Stimulated activated CD4-positive, alpha-beta T cell treated with anti-CD3 and anti-CD28 coated beads, Interleukin-15, amount 100 ng/mL, for 1 hour (primary cell): ENCODE data around the gene MORN1.

Experiments used
- DNase-seq, 2 donors: peaks; one replicate each; pipeline ENCODE4 v3.0.0-alpha.2; 2020; ENCODE audit warnings: low read depth in 1 of 2, low spot score in 1 of 2

MORN1 gene

GRCh38 chr1:2282556-2283270 lies 108.6 kb downstream of the MORN1 start:
- DNase-seq = no peak

- no peak for DNase-seq
Observed at GRCh38 chr1:2279817-2280216, 111.5 kb downstream of the MORN1 start.

GRCh38 chr1:2279210-2279639 lies 112.1 kb downstream of the MORN1 start:
- no peak for DNase-seq

- DNase-seq = no peak
Observed at GRCh38 chr1:2278591-2279209, 112.7 kb downstream of the MORN1 start.

GRCh38 chr1:2277741-2278488 lies 113.4 kb downstream of the MORN1 start:
- no peak for DNase-seq

- DNase-seq = no peak
Observed at GRCh38 chr1:2276803-2277580, 114.4 kb downstream of the MORN1 start.

GRCh38 chr1:2275796-2276536 lies 115.4 kb downstream of the MORN1 start:
- DNase-seq = no peak

DNA sequence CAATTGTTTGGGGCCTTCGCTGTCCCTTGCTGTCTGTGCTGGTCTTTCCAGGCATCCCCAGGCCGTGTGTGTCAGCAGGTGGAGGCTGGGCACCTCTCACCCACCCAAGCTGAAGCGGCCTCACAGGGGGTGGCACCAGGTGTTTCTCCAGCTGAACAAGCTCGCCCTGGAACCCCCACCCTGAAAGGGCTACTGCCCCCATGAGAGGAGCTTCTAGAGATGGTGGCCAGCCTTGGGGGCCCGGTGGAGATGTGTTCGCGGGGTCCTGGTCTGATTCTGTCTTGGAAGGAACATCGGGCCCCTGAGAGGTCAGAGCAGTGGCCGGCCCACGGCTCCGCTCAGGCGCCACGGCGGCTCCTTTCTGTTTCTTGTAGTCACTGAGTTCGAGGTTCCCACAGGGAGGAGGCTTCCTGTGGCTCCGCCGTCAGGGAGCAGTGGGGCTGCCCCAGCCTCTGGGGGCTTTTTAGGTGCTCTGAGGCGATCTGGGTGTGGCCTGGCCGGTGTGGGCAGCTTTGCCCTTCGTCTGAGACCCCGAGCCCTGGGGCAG lies 116.4 kb downstream of the MORN1 start:
- DNase-seq = no peak

GRCh38 chr1:2274231-2274928 lies 117.0 kb downstream of the MORN1 start:
- no peak for DNase-seq

DNA sequence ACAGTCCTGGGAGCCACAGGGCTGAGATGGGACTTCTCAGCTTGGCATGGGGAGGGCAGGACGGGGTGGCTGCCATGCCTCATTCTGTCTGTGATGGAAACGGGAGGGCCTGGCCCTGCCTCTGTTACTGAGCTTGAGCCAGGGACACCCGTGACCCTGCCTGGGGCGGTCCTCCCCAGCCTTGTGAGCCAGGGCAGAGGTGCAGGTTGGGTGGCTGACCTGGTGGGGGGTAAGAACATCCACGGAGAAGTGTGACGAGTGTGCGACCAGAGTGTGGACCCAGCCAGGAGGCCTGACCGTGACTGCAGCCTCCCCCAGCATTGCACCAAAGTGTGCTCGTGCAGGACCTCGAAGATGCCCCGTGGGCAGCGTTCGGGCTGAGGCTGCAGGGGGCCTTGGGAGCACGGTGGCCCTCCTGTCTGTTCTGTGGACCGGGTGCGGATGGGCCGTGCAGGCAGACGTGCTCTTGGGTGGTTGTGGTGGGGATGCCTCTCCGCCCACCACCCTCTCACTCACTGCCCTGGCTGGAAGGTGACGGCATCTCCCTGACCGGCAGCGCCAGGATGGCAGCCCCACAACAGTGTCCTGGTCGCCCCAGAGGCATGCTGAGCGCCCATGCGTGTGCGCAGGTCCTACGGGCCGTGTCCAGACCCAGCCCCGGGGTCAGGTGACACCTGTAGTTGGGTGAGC lies 117.8 kb downstream of the MORN1 start:
- DNase-seq = no peak

GRCh38 chr1:2272686-2273400 lies 118.5 kb downstream of the MORN1 start:
- no peak for DNase-seq

DNA sequence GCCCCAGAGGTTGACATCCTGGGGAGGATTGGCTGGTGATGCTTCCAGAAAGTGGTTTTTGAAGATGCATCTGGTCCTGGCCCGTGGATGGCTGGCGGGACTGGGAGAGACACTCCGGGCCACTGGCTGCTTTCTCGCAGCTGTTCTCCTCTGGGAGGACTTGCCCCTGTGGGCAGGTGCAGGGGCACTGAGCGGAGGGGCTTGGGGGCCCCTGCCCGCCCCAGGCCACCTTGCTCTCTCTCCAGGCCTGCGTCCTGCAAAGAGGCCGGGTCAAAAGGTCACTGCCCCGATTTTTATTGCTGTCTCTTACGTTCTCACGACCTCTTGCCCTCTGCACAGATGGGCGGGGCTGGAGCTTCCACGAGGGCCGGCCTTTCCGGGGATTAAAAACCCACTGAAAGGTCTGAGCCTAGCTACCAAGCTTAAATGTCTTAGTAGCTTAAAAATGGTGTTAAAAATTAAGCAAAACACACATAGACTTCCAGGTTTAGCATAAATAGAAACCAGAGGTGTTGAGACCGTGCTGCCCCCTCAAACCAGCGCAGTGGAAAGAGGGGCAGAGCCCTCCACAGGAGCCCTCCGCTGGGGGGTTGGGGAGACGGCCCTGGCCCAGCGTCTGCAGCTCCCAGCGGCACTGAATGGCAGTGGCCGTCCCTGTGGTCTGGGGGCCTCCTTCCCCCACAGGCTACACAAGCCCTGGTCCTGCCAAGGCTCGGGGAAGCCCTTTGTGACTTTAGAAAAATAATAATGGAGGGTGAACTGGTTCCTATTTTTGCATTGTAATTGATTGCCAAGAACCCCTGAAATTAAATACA lies 119.3 kb downstream of the MORN1 start:
- no peak for DNase-seq
